A673 (cell line): Measurements from ENCODE around the gene CACNA2D3.

Experiments
- EZH2 ChIP-seq: fragments of 200-600 bp; sonication (generic); IDR thresholded peaks from 2 replicates; pipeline ENCODE4 v1.6.1; 2017; ENCODE audit warnings: borderline replicate concordance, low read depth, mild to moderate bottlenecking, mixed read lengths, antibody characterized with exemption, low read length; ENCODE audit not compliant: poor library complexity, severe bottlenecking
- TF ChIP-seq, protein P1 (sequence below): fragments of 300-800, 200-600 bp; sonication (generic); conservative IDR thresholded peaks from 2 replicates; pipeline ENCODE4 v1.5.1; 2017; ENCODE audit warnings: low read depth, mild to moderate bottlenecking, antibody characterized with exemption, low read length, moderate library complexity, mixed read lengths

DNA sequence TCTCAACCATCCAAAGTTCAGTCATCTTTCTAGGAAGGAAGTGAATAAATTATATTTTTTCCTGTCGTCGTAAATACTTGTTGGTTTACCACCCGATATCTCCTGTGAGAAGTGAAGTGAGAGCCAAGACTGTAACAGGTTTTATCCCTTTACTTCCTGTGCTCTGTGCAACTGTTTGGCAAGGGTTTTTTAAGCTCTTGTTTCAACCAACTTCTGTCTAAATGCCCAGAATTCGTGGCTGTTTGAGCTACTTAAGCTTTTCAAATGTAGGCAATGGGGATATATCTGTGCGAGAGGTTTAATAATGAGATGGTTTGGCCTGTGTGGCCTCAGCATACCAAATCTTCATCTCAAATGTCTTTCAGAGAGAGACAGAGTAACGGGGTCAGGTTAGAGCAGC lies 670.8 kb downstream of the CACNA2D3 start:
- no peak for TF ChIP-seq EZH2
- TF ChIP-seq, protein P1, sequence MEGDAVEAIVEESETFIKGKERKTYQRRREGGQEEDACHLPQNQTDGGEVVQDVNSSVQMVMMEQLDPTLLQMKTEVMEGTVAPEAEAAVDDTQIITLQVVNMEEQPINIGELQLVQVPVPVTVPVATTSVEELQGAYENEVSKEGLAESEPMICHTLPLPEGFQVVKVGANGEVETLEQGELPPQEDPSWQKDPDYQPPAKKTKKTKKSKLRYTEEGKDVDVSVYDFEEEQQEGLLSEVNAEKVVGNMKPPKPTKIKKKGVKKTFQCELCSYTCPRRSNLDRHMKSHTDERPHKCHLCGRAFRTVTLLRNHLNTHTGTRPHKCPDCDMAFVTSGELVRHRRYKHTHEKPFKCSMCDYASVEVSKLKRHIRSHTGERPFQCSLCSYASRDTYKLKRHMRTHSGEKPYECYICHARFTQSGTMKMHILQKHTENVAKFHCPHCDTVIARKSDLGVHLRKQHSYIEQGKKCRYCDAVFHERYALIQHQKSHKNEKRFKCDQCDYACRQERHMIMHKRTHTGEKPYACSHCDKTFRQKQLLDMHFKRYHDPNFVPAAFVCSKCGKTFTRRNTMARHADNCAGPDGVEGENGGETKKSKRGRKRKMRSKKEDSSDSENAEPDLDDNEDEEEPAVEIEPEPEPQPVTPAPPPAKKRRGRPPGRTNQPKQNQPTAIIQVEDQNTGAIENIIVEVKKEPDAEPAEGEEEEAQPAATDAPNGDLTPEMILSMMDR = no peak
